Measurements from ENCODE around the gene MOK.
"Not testable (repeated sequence)": the region's sequence is repeated elsewhere in the genome, so short reads cannot be mapped to it uniquely, and the experiment has no call there.

MOK gene

DNA sequence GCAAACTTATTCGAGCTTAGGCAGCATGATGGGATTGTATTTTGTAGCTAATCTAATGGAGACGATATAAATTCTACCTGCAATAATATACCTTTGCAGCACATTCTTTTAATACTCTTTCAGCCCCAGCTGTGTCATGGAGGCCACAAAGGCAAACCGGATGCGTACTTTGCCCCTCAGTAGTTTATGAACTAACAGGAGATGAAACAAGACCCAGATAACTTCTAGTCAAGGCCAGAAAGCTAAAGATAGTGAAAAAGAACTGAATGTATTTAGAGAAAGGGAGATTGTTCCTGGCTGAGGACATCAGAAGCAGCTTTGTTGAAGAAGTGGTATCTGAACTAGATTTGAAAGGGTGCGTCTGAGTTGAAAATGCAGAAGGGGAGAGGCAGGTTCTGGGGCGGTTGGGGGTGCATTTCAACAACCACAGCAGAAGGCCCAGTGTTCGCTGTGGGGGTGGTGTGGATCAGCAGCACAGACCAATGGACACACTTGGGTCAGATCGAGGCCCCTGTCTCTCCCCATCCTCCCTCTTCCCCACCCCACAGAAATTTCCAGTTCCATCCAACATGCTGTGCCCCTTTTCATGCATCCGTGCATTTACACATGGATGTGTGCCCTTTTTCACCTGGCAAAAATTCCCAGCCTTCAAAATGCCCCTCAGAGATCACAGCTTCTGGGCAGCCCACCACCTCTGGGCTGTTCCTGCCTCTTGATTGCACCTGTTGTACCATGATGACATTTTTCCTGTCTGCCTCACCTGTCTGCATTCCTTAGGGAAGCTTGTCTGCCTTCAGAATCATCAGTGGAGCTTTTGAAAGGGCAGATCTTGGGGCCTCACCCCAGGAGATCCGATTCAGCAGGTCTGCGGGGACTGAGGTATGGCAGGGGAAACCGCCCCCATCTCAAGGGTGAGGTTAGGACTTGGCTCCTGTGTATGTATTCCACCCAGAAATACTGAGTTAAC, 16.8 kb upstream of the MOK start:
- no peak for DNase-seq (ENCODE audit: low spot score)

DNA sequence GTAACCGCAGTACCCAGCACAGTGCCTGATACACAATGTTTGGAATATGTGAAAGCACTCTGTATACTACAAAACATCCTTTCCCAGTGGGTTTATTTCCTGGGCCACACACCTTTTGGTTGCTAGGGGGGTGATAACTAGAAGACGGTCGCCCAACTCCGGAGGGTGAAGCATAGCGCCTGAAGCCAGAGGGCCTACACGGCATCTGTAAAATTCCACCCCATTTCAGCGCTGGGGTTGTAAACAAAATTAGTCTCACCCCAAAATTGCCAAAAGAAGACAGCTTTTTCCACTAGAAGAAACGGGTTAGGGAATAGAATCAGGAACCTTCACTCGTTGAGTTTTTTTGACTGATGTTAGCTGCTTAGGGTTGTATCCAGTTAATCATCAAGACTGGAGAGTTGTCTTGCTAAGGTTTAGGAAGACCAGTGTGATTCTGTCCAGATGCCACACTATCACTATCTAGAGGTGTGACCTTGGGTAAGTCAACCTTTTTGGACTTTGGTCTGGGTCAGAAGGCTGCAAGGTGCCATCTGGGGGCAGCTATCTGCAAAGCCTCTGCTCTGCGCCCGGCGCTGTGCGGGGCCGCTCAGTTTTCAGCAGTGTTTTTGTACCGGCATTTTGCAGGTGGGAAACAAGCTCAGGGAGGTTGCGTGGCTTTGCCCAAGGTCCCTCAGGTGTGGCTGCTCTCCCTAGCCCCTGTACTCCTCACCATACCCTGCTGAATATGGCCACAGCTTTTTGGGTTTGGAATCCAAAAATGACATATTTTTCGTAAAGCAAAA, 15.9 kb upstream of the MOK start:
- DNase-seq (ENCODE audit: low spot score), result no peak

DNA sequence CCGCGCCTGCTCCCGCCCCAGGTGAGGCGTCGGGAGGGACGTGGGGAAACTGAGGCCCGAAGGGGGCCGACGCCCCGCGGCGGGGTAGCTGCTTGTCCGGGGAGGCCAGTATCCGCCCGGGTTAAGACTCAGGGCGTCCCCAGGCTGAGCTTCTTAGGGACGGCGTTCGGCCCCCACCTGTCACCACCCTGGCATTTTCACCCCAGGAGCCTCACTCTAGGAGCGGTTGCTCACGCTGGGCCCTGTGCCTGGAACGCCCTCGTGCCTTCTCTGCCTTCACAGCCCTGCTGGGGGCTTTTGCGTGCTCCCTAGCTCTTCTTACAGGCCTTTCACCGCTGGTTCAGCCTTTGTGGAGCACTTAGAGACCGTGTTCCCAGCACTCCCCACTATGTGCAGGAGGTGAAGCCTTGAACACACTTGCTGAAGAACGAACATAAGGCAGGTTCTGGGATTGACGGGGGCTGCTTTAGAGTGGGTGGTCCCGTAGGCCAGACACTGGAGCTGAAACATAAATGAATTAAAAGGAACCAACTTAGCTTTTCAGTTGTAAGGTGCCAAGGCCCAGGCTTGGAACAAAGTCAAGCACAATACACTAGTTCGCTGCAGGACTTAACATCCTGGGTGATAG, 15.2 kb upstream of the MOK start:
- peak; percentile 64 for DNase-seq (ENCODE audit: low spot score)

DNA sequence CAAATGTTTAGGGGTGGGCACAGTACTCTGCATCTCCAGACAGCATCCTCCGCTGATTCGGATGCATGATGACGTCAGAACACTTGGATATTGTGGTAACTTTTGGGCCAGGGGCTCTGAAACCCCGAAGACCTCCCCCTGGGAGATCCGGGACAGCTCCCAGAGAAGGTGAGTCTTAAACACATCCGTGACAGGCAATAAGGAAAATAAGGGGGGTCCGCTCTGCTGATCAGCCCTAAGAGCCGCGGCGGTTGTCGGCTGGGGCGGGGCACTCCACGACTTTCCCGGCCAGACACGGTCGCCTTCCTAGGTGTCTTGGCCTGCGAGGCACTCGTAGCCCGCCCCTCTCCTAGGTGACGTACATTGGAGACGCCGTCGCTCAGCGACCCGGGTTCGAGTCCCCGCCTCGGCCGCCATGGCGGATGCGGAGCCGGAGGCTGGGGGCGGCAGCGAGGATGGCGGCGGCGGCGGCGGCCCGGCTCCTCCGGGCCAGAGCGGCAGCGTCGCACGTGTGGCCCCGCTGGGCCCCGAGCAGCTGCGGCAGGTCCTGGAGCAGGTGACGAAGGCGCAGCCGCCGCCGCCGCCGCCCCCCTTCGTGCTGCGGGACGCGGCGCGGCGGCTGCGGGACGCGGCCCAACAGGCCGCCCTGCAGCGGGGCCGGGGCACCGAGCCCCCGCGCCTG, 14.5 kb upstream of the MOK start, which contains the start of gene ZNF839:
Gene ZNF839 (plus strand): TSS at position 396 of the 682 bp plus-strand sequence. CDS start 20 bp downstream, at position 416.
- DNase-seq (ENCODE audit: low spot score), result peak; percentile 91

DNA sequence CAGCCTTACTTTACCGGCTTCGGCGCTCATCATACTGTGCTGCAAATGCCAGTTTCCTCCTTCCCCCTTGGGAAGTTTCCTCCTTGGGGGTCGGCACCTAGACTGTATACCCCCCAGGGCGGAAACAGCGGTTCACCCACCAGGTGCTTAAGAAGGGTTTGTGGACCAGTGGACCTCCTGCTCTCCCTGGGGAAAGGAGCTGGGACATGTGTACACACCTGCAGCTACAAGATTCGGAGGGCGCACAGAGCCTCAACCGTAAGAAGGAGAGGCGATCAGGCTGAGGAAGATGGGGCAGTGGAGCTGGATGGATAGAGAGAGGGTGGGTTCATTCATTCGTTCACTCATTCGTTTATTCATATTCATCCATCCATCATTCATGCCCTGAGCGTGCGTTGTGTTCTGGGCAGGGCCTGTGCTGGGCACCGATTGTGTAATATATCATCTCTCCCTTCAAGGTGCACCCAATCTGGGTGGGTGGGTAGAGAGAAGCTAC, 13.9 kb upstream of the MOK start:
- DNase-seq (ENCODE audit: low spot score), result no peak

DNA sequence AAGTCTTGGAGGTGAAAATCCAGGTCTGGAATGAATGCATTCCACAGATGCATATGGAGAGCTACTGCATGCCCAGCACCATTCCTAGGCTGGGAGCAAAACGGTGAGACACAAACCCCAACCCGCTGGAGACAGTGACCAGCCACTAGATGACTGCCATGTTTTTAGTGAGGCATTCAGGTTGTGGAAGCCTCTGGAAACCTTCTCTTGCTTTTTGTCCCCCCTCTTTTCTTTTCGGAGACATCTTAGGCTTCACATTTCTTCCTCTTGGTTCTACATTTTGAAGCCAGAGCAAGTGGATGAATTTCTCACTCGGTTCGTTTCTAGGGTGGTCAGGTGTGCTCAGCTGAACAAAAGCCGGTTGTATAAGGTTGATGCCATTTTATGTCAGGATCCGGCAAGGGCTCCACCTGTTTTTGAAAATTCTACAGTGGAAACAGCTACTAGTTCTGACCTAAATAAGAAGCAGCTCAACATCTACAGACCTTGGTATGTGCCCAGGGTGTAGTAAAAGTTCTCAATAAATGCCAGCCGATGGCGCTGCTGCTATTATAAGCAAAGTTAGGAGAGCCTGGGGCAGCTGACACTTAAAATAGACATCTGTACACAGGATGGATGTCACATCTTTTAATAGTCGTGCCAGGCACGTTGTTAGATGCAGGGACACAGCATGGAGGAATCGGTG, 12.7 kb upstream of the MOK start:
- peak; percentile 79 for DNase-seq (ENCODE audit: low spot score)

DNA sequence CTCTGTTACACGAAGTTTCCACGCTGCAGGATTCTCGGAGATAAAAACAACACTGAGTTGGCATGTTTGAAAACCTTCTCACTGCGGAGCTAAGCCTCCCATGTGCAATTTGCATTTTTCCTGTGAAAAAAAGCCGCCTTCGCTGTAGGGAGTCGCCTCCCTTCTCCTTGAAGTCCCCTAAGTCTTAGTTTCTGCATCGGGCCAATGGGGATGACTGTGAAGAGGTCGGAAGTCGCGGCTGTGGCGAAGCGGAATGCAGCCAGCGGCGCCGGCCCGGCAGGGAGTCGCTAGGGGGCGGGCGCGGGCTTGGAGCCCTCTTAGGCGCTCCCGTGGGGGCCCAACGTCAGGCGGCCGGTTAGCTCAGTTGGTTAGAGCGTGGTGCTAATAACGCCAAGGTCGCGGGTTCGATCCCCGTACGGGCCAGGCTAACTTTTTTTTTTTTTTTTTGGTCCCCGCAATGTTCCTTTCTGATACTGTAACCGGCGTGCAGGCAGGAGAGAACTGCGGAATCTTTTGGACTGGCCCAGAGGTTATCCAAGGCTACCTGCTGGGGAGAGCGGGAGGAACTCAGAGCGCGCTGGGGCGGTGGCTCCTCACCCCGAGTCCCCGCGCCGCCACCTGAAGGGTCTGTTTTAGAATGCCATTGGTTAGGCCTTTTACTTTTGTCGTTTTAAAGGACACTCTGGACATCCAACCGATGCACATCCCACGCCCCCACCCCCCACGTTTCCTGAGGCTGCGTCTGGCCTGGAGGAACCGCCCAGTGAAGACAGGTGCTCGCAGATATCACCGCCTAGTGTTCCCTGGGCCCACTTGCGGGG, 12.0 kb upstream of the MOK start:
- peak; percentile 94 for DNase-seq (ENCODE audit: low spot score)

DNA sequence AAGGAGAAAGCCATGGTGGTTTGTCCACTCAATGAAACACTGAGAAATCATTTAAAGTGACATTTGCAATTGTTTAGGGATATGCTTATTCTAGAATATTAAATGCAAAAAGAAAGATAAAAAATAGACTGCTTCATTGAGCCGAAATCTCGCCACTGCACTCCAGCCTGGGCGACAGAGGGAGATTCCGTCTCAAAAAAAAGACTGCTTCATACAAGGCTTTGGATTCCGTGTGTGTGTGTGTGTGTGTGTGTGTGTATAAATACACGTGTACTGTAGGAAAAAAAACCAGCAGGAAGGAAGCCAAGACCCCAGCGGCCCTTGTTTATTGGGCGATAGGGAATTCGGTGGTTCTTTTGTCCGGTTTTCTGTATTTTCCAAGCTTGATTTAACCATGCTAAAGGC, 11.4 kb upstream of the MOK start:
- DNase-seq (ENCODE audit: low spot score), result no peak

DNA sequence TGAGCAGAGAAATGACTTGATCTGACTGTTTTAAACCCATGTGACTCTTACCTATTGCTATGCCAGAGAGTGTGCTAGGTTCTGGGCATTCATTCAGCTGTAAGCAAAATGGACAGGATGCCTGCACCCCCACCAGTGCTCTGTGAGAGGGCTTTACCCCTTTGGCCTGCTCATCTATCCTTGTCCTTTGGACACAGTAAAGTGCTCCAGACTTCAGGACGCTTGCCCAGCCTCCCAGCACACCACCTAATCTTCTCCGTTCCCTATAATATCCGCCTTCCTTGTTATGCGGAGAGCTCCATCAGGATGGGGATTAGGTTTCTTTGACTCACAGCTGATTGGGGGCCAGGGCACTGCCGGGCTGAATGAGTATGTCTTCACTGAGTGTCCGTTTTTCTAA, 10.2 kb upstream of the MOK start:
- no peak for DNase-seq (ENCODE audit: low spot score)

DNA sequence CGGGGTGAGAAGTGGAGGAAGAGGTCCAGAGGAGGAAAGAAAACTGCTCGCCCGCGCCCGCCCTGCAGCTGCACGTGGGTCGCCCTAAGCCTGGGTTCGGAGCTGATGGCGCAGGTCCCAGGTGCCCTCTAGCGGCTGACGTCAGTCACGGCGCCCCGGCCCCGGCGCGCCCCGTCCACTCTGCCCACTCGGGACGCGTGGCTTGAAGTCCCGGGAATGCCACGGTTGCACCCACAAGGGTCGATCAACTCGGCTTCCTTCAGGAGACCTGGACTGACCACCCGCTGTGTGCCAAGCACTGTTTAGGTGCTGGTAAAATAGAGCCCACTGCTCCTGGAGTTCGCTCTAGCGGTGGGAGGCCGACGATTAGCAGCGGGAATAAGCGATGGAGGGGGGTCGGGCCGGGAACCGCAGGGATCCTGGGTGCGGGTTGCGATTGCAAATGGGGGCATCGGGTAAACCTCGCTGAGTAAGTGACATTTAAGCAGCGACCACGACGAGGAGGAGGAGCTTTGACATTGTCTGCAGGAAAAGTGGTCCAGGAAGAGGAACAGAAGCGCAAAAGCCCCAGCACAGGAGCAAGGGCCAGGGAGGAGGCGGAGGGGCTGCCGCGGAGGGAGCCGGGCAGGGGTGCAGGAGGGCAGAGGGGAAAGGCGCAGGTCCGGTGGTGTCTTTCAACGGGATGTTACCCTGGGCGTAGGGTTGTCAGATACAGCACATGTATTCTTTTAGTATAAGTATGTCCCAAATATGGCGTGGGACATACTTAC, 9.5 kb upstream of the MOK start:
- DNase-seq (ENCODE audit: low spot score), result peak; percentile 84

DNA sequence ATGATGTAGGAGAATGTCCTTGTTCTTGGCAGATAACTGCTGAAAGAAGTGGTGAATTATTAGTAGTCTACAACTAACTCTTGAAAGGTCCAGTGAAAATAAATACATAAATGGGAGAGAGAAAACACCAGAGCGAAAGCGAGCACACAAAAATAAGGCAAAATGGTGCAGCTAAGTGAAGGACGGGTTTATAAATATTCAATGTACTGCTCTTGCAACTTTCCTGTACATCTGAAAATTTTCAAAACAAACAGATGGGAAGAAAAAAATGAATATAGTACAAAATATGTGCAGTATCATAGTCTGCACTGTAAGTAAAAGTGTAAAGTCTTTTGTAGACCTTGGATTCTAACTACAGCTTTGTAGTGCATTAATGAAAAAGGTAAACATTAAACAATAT, 1.3 kb downstream of the MOK start:
- no peak for DNase-seq (ENCODE audit: low spot score)

DNA sequence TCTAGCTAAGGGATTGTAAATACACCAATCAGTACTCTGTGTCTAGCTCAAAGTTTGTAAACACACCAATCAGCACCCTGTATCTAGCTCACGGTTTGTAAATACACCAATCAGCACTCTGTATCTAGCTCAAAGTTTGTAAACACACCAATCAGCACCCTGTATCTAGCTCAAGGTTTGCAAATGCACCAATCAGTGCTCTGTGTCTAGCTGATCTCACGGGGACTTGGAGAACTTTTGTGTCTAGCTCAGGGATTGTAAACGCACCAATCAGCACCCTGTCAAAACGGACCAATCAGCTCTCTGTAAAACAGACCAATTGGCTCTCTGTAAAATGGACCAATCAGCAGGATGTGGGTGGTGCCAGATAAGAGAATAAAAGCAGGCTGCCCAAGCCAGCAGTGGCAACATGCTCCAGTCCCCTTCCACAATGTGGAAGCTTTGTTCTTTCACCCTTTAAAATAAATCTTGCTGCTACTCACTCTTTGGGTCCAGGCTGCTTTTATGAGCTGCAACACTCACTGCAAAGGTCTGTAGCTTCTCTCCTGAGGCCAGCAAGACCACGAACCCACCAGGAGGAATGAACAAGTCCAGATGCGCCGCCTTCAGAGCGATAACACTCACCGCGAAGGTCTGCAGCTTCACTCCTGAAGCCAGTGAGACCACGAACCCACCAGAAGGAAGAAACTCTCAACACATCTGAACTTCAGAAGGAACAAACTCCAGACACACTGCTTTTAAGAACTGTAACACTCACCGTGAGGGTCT, 6.5 kb downstream of the MOK start:
- DNase-seq (ENCODE audit: low spot score), result not testable (repeated sequence)

DNA sequence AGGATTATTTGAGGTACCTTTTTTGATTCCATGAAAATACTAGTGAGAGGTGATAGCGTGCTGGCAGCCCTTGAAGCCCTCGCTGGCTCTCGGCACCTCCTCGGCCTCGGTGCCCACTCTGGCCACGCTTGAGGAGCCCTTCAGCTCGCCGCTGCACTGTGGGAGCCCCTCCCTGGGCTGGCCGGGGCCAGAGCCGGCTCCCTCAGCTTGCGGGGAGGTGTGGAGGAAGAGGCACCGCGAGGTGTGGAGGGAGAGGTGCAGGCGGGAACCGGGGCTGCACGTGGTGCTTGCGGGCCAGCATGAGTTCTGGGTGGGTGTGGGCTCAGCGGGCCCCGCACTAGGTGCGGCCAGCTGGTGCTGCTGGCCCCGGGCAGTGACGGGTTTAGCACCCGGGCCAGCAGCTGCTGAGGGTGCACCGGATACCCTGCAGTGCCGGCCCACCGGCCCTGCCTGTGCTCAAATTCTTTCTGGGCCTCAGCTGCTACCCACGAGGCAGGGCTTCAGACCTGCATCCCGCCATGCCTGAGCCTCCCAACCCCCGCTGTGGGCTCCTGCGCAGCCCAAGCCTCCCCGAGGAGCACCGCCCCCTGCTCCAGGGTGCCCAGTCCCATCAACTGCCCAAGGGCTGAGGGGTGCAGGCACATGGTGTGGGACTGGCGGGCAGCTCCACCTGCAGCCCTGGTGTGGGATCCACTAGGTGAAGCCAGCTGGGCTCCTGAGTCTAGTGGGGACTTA, 7.4 kb downstream of the MOK start:
- DNase-seq (ENCODE audit: low spot score), result no peak

DNA sequence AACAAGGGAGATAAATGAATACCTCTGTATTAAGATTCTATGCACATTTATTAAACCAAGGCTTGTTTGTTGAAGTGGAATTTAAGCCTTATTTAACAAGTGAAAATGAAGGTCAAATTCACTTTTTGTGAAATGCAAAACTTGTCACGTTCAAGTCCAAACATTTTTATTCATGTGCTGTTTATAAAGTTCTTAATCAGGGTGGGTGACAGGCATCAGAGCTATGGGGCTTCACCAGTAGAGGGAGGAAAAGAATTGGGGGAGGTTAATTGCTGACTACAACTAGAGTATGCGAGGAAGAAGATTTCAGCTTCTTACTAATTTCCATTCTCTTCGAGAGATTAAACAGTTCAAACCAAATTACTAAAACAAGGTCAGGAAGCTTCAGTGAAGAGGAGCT, 9.7 kb downstream of the MOK start:
- peak; percentile 51 for DNase-seq (ENCODE audit: low spot score)

DNA sequence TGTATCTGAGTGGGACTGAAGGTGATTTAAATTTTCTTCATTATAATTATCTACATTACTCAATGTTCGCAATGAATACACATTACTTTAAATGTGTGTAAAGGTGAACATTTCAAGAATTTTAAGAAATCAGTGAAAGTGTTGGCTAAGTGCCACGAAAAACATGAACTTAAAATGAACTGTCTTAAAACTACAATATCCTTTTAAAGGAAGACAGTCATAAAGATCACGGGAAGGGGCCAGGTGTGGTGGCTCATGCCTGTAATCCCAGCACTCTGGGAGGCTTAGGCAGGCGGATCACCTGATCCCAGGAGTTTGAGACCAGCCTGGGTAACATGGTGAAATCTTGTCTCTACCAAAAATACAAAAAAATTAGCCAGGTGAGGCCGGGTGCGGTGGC, 11.2 kb downstream of the MOK start:
- no peak for DNase-seq (ENCODE audit: low spot score)

DNA sequence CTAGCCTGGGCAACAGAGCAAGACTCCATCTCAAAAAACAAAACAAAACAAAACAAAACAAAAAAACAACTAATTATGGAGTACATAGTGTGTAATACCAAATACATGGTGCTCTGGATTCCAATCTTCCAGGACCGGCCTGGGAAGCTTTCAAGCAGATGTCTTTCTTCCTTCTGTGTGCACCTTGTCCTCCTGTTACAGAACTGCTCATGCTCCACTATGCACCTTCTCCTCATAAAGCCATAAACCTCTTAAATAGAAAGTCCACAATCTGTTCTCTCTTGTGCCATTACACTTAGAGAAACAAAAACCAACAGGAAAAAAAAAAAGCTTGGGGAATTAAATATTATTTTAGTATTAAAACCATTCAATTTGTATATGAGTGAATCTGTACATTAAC, 12.5 kb downstream of the MOK start:
- no peak for DNase-seq (ENCODE audit: low spot score)

DNA sequence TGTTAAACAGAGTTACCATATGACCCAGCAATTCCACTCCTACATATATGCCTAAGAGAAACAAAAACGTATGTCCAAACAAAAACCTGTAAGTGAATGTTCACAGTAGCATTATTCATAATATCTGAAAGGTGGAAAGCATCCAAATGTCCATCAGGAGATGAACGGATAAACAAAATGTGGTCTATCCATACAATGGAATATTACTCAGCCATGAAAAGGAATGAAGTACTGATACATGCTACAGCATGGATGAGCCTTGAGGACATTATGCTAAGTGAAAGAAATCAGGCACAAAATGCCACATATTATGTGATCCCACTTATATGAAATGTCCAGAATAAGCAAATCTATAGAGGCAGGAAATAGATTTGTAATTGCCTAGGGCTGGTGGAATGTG, 16.8 kb downstream of the MOK start:
- no peak for DNase-seq (ENCODE audit: low spot score)

DNA sequence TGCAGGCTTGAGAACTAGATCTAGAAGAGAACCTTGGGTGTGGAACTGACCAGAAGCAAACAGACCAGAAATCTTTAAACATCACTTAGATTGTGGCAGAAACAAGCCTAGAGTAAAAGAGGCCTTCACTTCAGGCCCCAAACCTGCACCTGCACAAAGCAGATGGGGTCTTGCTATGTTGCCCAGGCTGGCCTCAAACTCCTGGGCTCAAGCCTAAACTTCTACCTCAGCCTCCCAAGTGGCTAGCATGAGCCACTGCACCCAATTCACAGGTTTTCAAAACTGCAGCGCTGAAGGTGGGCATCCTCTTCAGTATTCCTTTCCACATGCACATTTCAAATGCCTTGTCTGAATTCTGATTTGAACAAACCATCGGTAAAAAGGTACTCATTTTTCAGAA, 19.9 kb downstream of the MOK start:
- DNase-seq (ENCODE audit: low spot score), result peak; percentile 18
